Stimulated activated CD8-positive, alpha-beta memory T cell treated with anti-CD3 and anti-CD28 coated beads, Interleukin-7, amount 100 ng/mL, for 48 hours (primary cell): ENCODE results near the gene RASIP1.
"Not testable (repeated sequence)": the region's sequence is repeated elsewhere in the genome, so short reads cannot be mapped to it uniquely, and the experiment has no call there.

Experiments
- DNase-seq, 2 donors: peaks; one replicate each; pipeline ENCODE4 v3.0.0-alpha.2; 2020; ENCODE audit warnings: low read depth in 1 of 2; ENCODE audit errors: extremely low read depth in 1 of 2

RASIP1 gene

GRCh38 chr19:48735031-48735615 lies 5.3 kb downstream of the RASIP1 start:
- no peak for DNase-seq

GRCh38 chr19:48734625-48735024 lies 5.8 kb downstream of the RASIP1 start:
- DNase-seq, result no peak

GRCh38 chr19:48731452-48731851 lies 9.0 kb downstream of the RASIP1 start:
- DNase-seq, result no peak

- no peak for DNase-seq
Measured at GRCh38 chr19:48728911-48729664, 11.3 kb downstream of the RASIP1 start.

GRCh38 chr19:48726556-48726955 lies 13.9 kb downstream of the RASIP1 start:
- no peak for DNase-seq

- no peak for DNase-seq
Measured at GRCh38 chr19:48724796-48725753, 15.3 kb downstream of the RASIP1 start.

- DNase-seq, result no peak
Measured at GRCh38 chr19:48722196-48722708, 18.2 kb downstream of the RASIP1 start.

- peak; percentile 78 to 96 for DNase-seq
Measured at GRCh38 chr19:48720613-48721296, 19.7 kb downstream of the RASIP1 start.

- DNase-seq, result no peak
Measured at GRCh38 chr19:48720251-48720612, 20.2 kb downstream of the RASIP1 start.

- no peak for DNase-seq
Measured at GRCh38 chr19:48719263-48720171, 20.9 kb downstream of the RASIP1 start, which contains the start of gene MAMSTR. Gene MAMSTR (minus strand): TSS chr19:48719725. CDS start chr19:48719031, 694 bp downstream.

GRCh38 chr19:48718711-48719231 lies 21.6 kb downstream of the RASIP1 start:
- DNase-seq, result no peak

GRCh38 chr19:48718106-48718505 lies 22.3 kb downstream of the RASIP1 start:
- DNase-seq, result not testable (repeated sequence)

- DNase-seq, result no peak
Measured at GRCh38 chr19:48716562-48717291, 23.7 kb downstream of the RASIP1 start.

- no peak for DNase-seq
Measured at GRCh38 chr19:48715681-48716171, 24.7 kb downstream of the RASIP1 start.

GRCh38 chr19:48714759-48715675 lies 25.4 kb downstream of the RASIP1 start:
- no peak for DNase-seq

- peak; percentile 94 to 99 for DNase-seq
Measured at GRCh38 chr19:48713864-48714755, 26.3 kb downstream of the RASIP1 start.
